ENCODE data around the gene PLIN4. TPM values are rescaled to one million over a fixed set of nuclear protein-coding genes. Genes with fewer than 3 reads are reported as not detected.

Gene PLIN4
- total and polyA plus RNA-seq, 9 of the 15 experiments (the other 6 are each of a cell fraction or from before 2014, with no cell fraction given): 0.04 to 0.16 (median 0.07) TPM; not detected in 3

- TF ChIP-seq MGA (IDR thresholded peaks at IDR 0.05) (no peak), SPI1 (IDR thresholded peaks at IDR 0.05; ENCODE audit: borderline replicate concordance, low read depth, low read length) (no peak), ZNF121 (CRISPR knock-in tag; conservative IDR thresholded peaks at IDR 0.05) (no peak), GABPA (tag; conservative IDR thresholded peaks at IDR 0.05; ENCODE audit: low read depth) (peak; percentile 93)
- TF ChIP-seq, protein P1, sequence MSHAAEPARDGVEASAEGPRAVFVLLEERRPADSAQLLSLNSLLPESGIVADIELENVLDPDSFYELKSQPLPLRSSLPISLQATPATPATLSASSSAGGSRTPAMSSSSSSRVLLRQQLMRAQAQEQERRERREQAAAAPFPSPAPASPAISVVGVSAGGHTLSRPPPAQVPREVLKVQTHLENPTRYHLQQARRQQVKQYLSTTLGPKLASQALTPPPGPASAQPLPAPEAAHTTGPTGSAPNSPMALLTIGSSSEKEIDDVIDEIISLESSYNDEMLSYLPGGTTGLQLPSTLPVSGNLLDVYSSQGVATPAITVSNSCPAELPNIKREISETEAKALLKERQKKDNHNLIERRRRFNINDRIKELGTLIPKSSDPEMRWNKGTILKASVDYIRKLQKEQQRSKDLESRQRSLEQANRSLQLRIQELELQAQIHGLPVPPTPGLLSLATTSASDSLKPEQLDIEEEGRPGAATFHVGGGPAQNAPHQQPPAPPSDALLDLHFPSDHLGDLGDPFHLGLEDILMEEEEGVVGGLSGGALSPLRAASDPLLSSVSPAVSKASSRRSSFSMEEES (CRISPR knock-in tag; IDR thresholded peaks at IDR 0.05): no peak
- TF ChIP-seq, protein P2, sequence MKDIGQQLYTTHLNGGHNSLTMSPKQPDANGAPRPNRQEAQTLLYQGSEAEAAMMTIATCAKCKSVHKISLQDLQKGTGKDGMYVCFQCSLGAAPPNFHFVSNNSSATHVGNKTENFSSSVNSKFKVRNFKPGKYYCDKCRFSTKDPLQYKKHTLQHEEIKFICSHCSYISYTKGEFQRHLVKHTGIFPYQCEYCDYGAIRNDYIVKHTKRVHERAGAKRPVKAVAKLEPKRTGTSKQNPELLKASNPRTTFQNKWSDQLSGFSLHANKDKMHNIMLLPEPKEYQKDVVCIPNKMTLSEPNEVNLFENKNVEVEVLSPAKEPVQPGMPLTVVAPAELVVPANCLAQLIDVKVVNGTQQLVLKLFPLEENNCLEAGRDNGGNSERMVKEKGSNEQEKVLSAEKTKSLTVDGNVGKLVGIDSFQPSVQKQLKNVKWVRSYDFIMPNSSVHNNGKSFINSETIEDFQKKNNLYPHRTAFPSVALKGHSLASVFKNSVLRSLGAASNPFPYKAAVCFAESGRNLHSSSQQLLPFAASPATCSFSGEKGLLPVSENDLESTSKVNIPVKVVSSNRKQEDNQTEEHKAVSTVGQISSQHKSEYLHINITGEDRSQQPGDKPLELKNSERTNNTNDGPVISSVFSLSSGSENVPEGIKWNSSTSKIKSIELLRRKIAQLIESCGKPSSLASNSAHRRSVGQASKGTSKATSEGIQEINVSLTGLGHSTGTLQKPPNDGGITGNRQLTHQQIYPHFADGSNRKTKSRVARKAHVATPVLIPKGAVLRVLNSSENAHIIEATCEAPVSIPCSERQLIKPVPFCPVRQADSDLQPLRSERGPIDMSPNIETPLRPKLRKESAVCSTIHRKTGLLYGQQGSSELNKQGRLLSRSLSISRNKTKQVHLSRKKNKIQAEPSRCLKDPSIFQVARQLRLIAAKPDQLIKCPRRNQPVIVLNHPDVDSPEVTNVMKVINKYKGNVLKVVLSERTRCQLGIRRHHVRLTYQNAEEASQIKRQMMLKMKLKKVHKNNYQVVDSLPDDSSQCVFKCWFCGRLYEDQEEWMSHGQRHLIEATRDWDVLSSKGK (CRISPR knock-in tag; IDR thresholded peaks at IDR 0.05): no peak
These were observed 46.7 kb downstream of the PLIN4 start (continued) for GRCh38 chr19:4471403-4472173.

All from K562 (cell line).